ENCODE data around the gene OGT.

GRCh38 chrX:71496476-71496875, 36.4 kb upstream of the OGT start:
- TF ChIP-seq CTCF (IDR thresholded peaks at IDR 0.05): no peak
- no peak for TF ChIP-seq ZFX (IDR thresholded peaks at IDR 0.05; ENCODE audit: borderline replicate concordance)
